Thoracic aorta (tissue), 2 donors: ENCODE data around the gene LRRIQ1. TPM values are rescaled to one million over a fixed set of nuclear protein-coding genes. Genes with fewer than 3 reads are reported as not detected.

Experiments used
- ATAC-seq: fragments of 150-250 bp; one replicate; pipeline ENCODE4 v1.8.0; 2017; ENCODE audit warnings: low read depth; ENCODE audit not compliant: insufficient number of reproducible peaks, low FRiP score
- DNase-seq: peaks from one replicate; pipeline ENCODE4 v3.0.0-alpha.2; 2020; ENCODE audit warnings: low spot score
- H3K27ac ChIP-seq, 2 donors: fragments of 200-600 bp; sonication (generic); 1 replicate in 1 of 2; 2 replicates in 1 of 2; pipeline ENCODE4 v1.5.1; 2016; ENCODE audit warnings: mild to moderate bottlenecking in 2 of 2, moderate library complexity in 2 of 2
- H3K27me3 ChIP-seq: fragments of 200-600 bp; sonication (generic); replicated peaks from 2 replicates; pipeline ENCODE4 v1.6.0; 2016; ENCODE audit warnings: mild to moderate bottlenecking; ENCODE audit not compliant: insufficient read depth
- H3K36me3 ChIP-seq: fragments of 200-600 bp; sonication (generic); one replicate; pipeline ENCODE4 v1.5.1; 2016
- H3K4me1 ChIP-seq, 2 donors: fragments of 200-600 bp; sonication (generic); 1 replicate in 1 of 2; 2 replicates in 1 of 2; pipeline versions ENCODE4 v1.5.1 to v1.6.0; 2016; ENCODE audit warnings: low read depth in 2 of 2, mild to moderate bottlenecking in 1 of 2; ENCODE audit not compliant: control insufficient read depth in 1 of 2
- H3K4me3 ChIP-seq: fragments of 200-600 bp; sonication (generic); 2 replicates; pipeline ENCODE4 v1.5.1; 2016; ENCODE audit warnings: mild to moderate bottlenecking
- H3K9me3 ChIP-seq: fragments of 200-600 bp; sonication (generic); 2 replicates; pipeline ENCODE4 v1.5.1; 2016
- total RNA-seq, 2 donors: library from RNA; depleted of rRNA; stranded (reverse); fragments of >200 nt; gene quantifications; one replicate each; pipeline versions ENCODE4 v1.1.0 to v1.2.3, GENCODE V29; 2016
- TF ChIP-seq, protein P1 (sequence below): fragments of 200-600 bp; sonication (generic); IDR thresholded peaks from one replicate; pipeline ENCODE4 v1.5.1; 2019; ENCODE audit warnings: antibody characterized with exemption

LRRIQ1 gene
- total RNA-seq, 2 donors from 2014 or later = 0.42 TPM; not detected in 1

DNA sequence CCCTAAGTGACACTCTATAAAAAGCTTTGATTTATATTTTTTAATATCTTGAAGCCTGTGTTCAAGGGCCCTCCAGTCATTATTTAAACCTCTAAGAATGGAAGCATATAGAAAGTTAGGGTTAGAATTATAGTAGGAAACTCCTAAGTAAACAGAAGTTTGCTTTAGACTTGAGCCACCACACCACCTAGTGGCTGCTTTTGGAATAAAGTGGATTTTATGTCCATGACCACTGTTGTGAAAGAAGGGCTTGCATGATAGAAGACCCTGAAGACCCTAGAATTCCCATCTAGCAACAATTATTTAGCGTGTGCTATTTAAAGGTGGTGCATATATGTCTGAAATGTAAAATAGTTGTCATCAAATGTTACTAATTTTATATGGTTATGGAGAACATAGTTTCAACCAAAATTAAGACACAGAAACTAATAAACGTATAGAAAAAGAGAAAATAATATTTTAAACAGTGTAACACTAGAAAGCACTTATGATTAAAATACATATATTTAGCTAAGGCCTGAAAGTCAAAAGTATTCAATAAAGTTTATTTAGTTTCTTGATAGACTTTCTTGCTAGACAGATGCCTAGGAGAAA, 21.3 kb downstream of the LRRIQ1 start:
- no peak for DNase-seq
- ATAC-seq = no peak
- Histone ChIP-seq H3K36me3 (no peaks in the 10 kb centered on the region), H3K4me3 (no peak overlapping the region), H3K27ac (no peak overlapping the region), H3K27me3 (no peaks in the 10 kb centered on the region), H3K9me3 (no peaks in the 10 kb centered on the region), H3K4me1 (no peaks in the 10 kb centered on the region)
- TF ChIP-seq, protein P1, sequence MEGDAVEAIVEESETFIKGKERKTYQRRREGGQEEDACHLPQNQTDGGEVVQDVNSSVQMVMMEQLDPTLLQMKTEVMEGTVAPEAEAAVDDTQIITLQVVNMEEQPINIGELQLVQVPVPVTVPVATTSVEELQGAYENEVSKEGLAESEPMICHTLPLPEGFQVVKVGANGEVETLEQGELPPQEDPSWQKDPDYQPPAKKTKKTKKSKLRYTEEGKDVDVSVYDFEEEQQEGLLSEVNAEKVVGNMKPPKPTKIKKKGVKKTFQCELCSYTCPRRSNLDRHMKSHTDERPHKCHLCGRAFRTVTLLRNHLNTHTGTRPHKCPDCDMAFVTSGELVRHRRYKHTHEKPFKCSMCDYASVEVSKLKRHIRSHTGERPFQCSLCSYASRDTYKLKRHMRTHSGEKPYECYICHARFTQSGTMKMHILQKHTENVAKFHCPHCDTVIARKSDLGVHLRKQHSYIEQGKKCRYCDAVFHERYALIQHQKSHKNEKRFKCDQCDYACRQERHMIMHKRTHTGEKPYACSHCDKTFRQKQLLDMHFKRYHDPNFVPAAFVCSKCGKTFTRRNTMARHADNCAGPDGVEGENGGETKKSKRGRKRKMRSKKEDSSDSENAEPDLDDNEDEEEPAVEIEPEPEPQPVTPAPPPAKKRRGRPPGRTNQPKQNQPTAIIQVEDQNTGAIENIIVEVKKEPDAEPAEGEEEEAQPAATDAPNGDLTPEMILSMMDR = peak; percentile 39

DNA sequence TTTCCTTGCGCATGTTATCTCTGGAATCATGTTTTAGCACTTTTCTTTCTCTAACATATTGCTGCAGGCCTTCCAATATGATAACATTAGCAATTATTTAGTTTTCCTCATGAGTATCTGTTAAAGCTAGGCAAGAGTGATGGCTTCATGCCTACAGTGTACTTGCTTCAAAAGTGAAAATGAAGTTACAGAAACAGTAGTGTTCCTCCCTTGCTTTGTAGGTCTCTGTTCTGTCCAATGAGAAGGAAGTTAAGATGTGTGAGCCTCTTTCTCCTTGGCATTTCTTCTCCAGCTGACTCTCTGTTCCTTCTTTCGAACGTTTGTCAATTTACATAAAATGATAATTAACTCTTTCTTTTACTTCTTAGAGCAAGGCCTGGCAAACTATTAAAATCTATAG, 22.2 kb downstream of the LRRIQ1 start:
- no peaks in the 10 kb centered on the region for H3K36me3 ChIP-seq
- no peaks in the 10 kb centered on the region for H3K9me3 ChIP-seq
- H3K4me3 ChIP-seq = no peak overlapping the region
- no peak overlapping the region for H3K27ac ChIP-seq
- no peaks in the 10 kb centered on the region for H3K4me1 ChIP-seq
- TF ChIP-seq, protein P1 = no peak
- no peaks in the 10 kb centered on the region for H3K27me3 ChIP-seq
- DNase-seq = no peak
- no peak for ATAC-seq

DNA sequence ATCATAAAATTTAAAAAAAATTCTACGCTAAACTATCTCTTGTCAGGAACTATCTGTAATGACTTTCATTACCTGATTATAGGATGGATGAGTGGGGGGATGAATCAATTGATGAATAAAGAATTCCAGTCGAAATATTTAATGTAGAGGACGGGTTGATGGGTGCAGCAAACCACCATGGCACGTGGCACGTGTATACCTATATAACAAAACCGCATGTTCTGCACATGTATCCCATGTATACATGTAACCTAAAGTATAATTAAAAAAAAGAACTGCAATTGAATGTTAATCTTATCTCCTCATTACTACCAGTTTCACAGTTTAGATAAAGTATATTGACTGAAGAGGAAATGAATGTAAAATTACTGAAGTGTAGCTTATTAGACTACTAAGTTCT, 23.4 kb downstream of the LRRIQ1 start:
- Histone ChIP-seq H3K27me3 (no peaks in the 10 kb centered on the region), H3K4me1 (no peaks in the 10 kb centered on the region), H3K4me3 (no peak overlapping the region), H3K36me3 (no peaks in the 10 kb centered on the region), H3K9me3 (no peaks in the 10 kb centered on the region), H3K27ac (no peak overlapping the region)
- TF ChIP-seq, protein P1 = no peak
- DNase-seq (no peak), ATAC-seq (no peak)

DNA sequence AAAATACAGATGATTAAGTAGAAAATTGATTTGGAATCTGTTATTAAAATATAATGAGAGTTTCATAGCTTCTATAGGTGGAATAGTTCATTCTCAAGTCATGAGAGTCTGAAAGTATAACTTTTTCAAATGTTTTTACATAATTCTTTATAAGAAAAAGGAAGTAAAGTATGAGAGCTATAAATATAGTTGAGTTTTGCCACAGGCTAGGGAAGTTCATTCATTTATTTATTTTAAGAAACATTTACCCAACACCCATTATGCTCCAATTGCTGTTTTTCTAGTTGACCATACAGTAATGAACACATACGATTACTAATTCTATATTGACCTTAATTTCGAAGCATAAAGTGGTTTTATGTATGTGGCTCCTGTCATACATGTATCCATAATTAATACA, 24.8 kb downstream of the LRRIQ1 start:
- no peaks in the 10 kb centered on the region for H3K27me3 ChIP-seq
- H3K36me3 ChIP-seq = no peaks in the 10 kb centered on the region
- DNase-seq (no peak), ATAC-seq (no peak)
- H3K27ac ChIP-seq = no peak overlapping the region
- TF ChIP-seq, protein P1 = no peak
- no peak overlapping the region for H3K4me3 ChIP-seq
- no peaks in the 10 kb centered on the region for H3K4me1 ChIP-seq
- H3K9me3 ChIP-seq = no peaks in the 10 kb centered on the region

DNA sequence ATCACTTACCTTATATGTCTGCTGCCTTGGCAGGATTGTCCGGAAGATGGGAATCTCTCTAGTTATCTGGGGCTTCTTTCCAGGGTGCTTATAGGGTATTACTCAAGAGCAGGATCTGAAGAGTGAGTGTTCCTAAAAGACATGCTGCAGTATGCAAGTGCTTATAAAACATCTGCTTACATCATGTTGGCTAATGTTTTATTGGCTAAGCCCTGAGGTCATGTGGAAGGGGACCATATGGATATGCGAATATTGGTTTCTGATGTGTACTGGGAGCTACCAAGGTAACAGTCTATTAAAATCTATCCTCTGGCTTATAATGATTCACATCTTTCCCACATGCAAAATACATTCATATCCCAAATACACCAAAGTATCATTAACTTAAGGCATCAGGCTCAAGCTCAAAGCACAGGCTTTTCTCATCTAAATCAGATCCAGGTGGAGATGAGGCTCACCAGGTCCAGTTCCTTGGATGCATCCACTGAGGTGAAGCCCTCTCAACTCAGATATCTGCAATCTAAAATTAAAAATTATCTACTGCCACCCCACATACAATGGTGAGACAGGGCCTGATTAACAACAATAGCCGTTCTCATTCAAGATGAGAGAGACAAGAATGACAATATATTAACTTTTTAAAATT, 29.8 kb downstream of the LRRIQ1 start:
- ATAC-seq = no peak
- H3K4me1 ChIP-seq = no peaks in the 10 kb centered on the region
- H3K27me3 ChIP-seq = no peaks in the 10 kb centered on the region
- TF ChIP-seq, protein P1 = no peak
- H3K27ac ChIP-seq = no peak overlapping the region
- no peaks in the 10 kb centered on the region for H3K36me3 ChIP-seq
- no peak for DNase-seq
- H3K9me3 ChIP-seq = no peaks in the 10 kb centered on the region
- no peak overlapping the region for H3K4me3 ChIP-seq
